Activated naive CD8-positive, alpha-beta T cell treated with anti-CD3 and anti-CD28 coated beads for 36 hours (primary cell): ENCODE results near the gene FLII. TPM values are rescaled to one million over a fixed set of nuclear protein-coding genes. Genes with fewer than 3 reads are reported as not detected.

Source experiments
- DNase-seq: peaks from one replicate; pipeline ENCODE4 v3.0.0; 2021
- H3K27ac Mint-ChIP-seq: one replicate; pipeline ENCODE4 v1.8.0; 2022; ENCODE audit warnings: mild to moderate bottlenecking, moderate library complexity, mixed read lengths
- H3K27me3 Mint-ChIP-seq: one replicate; pipeline ENCODE4 v1.8.0; 2022; ENCODE audit warnings: mild to moderate bottlenecking, mixed read lengths
- H3K36me3 Mint-ChIP-seq: one replicate; pipeline ENCODE4 v1.8.0; 2021; ENCODE audit warnings: mild to moderate bottlenecking, mixed read lengths
- H3K4me1 Mint-ChIP-seq: one replicate; pipeline ENCODE4 v1.8.0; 2021; ENCODE audit warnings: mixed read lengths
- H3K4me3 Mint-ChIP-seq: one replicate; pipeline ENCODE4 v1.8.0; 2022; ENCODE audit warnings: mild to moderate bottlenecking, moderate library complexity, mixed read lengths
- H3K9me3 Mint-ChIP-seq: one replicate; pipeline ENCODE4 v1.8.0; 2022; ENCODE audit warnings: mixed read lengths
- total RNA-seq, 2 experiments: library from RNA; stranded (reverse); gene quantifications; one replicate each; pipeline ENCODE4 v1.2.3, GENCODE V29; 2021

Gene FLII
- total RNA-seq, 2 experiments from 2014 or later, result 237 to 242 TPM

GRCh38 chr17:18267366-18267765 is 8.8 kb upstream of the FLII start:
- Mint-ChIP-seq H3K27me3 (no peaks in the 10 kb centered on the region), H3K4me1 (peaks cover 16% of the 10 kb centered on the region), H3K27ac (no peak overlapping the region), H3K4me3 (no peak overlapping the region), H3K9me3 (no peaks in the 10 kb centered on the region), H3K36me3 (no peaks in the 10 kb centered on the region)
- no peak for DNase-seq

- no peaks in the 10 kb centered on the region for H3K9me3 Mint-ChIP-seq
- peaks cover 30% of the 10 kb centered on the region for H3K4me1 Mint-ChIP-seq
- no peak overlapping the region for H3K4me3 Mint-ChIP-seq
- no peaks in the 10 kb centered on the region for H3K27me3 Mint-ChIP-seq
- no peak overlapping the region for H3K27ac Mint-ChIP-seq
- no peaks in the 10 kb centered on the region for H3K36me3 Mint-ChIP-seq
- DNase-seq, result no peak
Observed at GRCh38 chr17:18263885-18264682, 5.5 kb upstream of the FLII start.

- peaks cover 25% of the 10 kb centered on the region for H3K4me1 Mint-ChIP-seq
- H3K4me3 Mint-ChIP-seq, result no peak overlapping the region
- peaks cover 2% of the 10 kb centered on the region for H3K36me3 Mint-ChIP-seq
- H3K27me3 Mint-ChIP-seq, result no peaks in the 10 kb centered on the region
- no peak overlapping the region for H3K27ac Mint-ChIP-seq
- DNase-seq, result no peak
- no peaks in the 10 kb centered on the region for H3K9me3 Mint-ChIP-seq
Observed at GRCh38 chr17:18262641-18263040, 4.1 kb upstream of the FLII start.

- H3K27ac Mint-ChIP-seq, result peak overlapping the region; percentile 45
Observed at GRCh38 chr17:18262111-18262510, 3.6 kb upstream of the FLII start.

GRCh38 chr17:18261659-18262058 is 3.1 kb upstream of the FLII start:
- no peak for DNase-seq
- Mint-ChIP-seq H3K36me3 (peaks cover 2% of the 10 kb centered on the region), H3K9me3 (no peaks in the 10 kb centered on the region), H3K4me3 (peak overlapping the region; percentile 82), H3K4me1 (peaks cover 29% of the 10 kb centered on the region), H3K27me3 (no peaks in the 10 kb centered on the region), H3K27ac (peak overlapping the region; percentile 45)

More at GRCh38 chr17:18262111-18262510, 3.6 kb upstream of the FLII start:
- Mint-ChIP-seq H3K27me3 (no peaks in the 10 kb centered on the region), H3K9me3 (no peaks in the 10 kb centered on the region), H3K4me1 (peaks cover 28% of the 10 kb centered on the region), H3K4me3 (no peak overlapping the region), H3K36me3 (peaks cover 2% of the 10 kb centered on the region)
- DNase-seq, result no peak

- peak; percentile 56 for DNase-seq
- Mint-ChIP-seq H3K27ac (peak overlapping the region; percentile 82), H3K9me3 (no peaks in the 10 kb centered on the region), H3K36me3 (peaks cover 2% of the 10 kb centered on the region), H3K4me1 (peaks cover 28% of the 10 kb centered on the region), H3K4me3 (peak overlapping the region; percentile 82), H3K27me3 (no peaks in the 10 kb centered on the region)
Observed at GRCh38 chr17:18261146-18261515, 2.6 kb upstream of the FLII start.

GRCh38 chr17:18260332-18261145 is 2.0 kb upstream of the FLII start, which contains the start of gene MIEF2:
MIEF2 (plus strand) TSS chr17:18260662; CDS start chr17:18262721, 2,059 bp downstream.
- H3K9me3 Mint-ChIP-seq, result no peaks in the 10 kb centered on the region
- H3K4me1 Mint-ChIP-seq, result peaks cover 28% of the 10 kb centered on the region
- peak; percentile 95 for DNase-seq
- H3K27me3 Mint-ChIP-seq, result no peaks in the 10 kb centered on the region
- peaks cover 2% of the 10 kb centered on the region for H3K36me3 Mint-ChIP-seq
- peak within 1 kb of the TSS; percentile 82 for H3K4me3 Mint-ChIP-seq
- H3K27ac Mint-ChIP-seq, result peak within 1 kb of the TSS; percentile 82

GRCh38 chr17:18259621-18260331 is 1.2 kb upstream of the FLII start:
- Mint-ChIP-seq H3K4me1 (peaks cover 28% of the 10 kb centered on the region), H3K36me3 (peaks cover 2% of the 10 kb centered on the region)

GRCh38 chr17:18257982-18258355 is 569 bp downstream of the FLII start:
- Mint-ChIP-seq H3K27me3 (no peaks in the 10 kb centered on the region), H3K4me1 (peaks cover 28% of the 10 kb centered on the region), H3K36me3 (peaks cover 5% of the 10 kb centered on the region), H3K27ac (peak overlapping the region; percentile 90), H3K9me3 (no peaks in the 10 kb centered on the region), H3K4me3 (peak overlapping the region; percentile 99)
- DNase-seq, result peak; percentile 59

More at GRCh38 chr17:18259621-18260331, 1.2 kb upstream of the FLII start:
- Mint-ChIP-seq H3K27me3 (no peaks in the 10 kb centered on the region), H3K27ac (peak overlapping the region; percentile 75), H3K4me3 (peak overlapping the region; percentile 82), H3K9me3 (no peaks in the 10 kb centered on the region)
- DNase-seq, result no peak

- Mint-ChIP-seq H3K36me3 (peaks cover 5% of the 10 kb centered on the region), H3K4me3 (peak overlapping the region; percentile 99), H3K4me1 (peaks cover 25% of the 10 kb centered on the region), H3K9me3 (no peaks in the 10 kb centered on the region), H3K27me3 (no peaks in the 10 kb centered on the region), H3K27ac (peak overlapping the region; percentile 90)
- DNase-seq, result peak; percentile 27
Observed at GRCh38 chr17:18257268-18257981, 1.1 kb downstream of the FLII start.

GRCh38 chr17:18256776-18257175 is 1.8 kb downstream of the FLII start:
- H3K4me3 Mint-ChIP-seq, result peak overlapping the region; percentile 99
- H3K36me3 Mint-ChIP-seq, result peaks cover 5% of the 10 kb centered on the region
- H3K4me1 Mint-ChIP-seq, result peaks cover 21% of the 10 kb centered on the region
- no peak for DNase-seq
- H3K9me3 Mint-ChIP-seq, result no peaks in the 10 kb centered on the region
- H3K27me3 Mint-ChIP-seq, result no peaks in the 10 kb centered on the region
- peak overlapping the region; percentile 34 for H3K27ac Mint-ChIP-seq

- peak overlapping the region; percentile 8 for H3K27ac Mint-ChIP-seq
- no peaks in the 10 kb centered on the region for H3K27me3 Mint-ChIP-seq
- H3K36me3 Mint-ChIP-seq, result peaks cover 5% of the 10 kb centered on the region
- no peak overlapping the region for H3K4me3 Mint-ChIP-seq
- no peak for DNase-seq
- peaks cover 18% of the 10 kb centered on the region for H3K4me1 Mint-ChIP-seq
- H3K9me3 Mint-ChIP-seq, result no peaks in the 10 kb centered on the region
Observed at GRCh38 chr17:18256351-18256750, 2.2 kb downstream of the FLII start.

GRCh38 chr17:18254888-18255649 is 3.5 kb downstream of the FLII start:
- no peak for DNase-seq
- peaks cover 17% of the 10 kb centered on the region for H3K4me1 Mint-ChIP-seq
- H3K36me3 Mint-ChIP-seq, result peaks cover 5% of the 10 kb centered on the region
- no peaks in the 10 kb centered on the region for H3K27me3 Mint-ChIP-seq
- no peak overlapping the region for H3K4me3 Mint-ChIP-seq
- no peak overlapping the region for H3K27ac Mint-ChIP-seq
- H3K9me3 Mint-ChIP-seq, result no peaks in the 10 kb centered on the region
